H1 (cell line): ENCODE measurements around the gene KLHL1. TPM values are rescaled to one million over a fixed set of nuclear protein-coding genes. Genes with fewer than 3 reads are reported as not detected.

Source experiments
- CTCF ChIA-PET: fragments of 300-600 bp; sonication (Branson Sonifier 250); formaldehyde crosslinking; loops from one replicate; lab custom pipeline; 2021; ENCODE audit not compliant: partially characterized antibody; lab: Charles Lee
- POLR2A ChIA-PET: fragments of 300-600 bp; sonication (Branson Sonifier 250); formaldehyde crosslinking; loops from one replicate; lab custom pipeline; 2021; ENCODE audit warnings: inconsistent platforms; ENCODE audit not compliant: partially characterized antibody; lab: Charles Lee
- DNase-seq, 2 experiments: peaks; one replicate each; pipeline versions ENCODE4 v3.0.0 to v3.0.0-alpha.2; 2010 to 2022; ENCODE audit warnings: low spot score in 2 of 2, low read depth in 1 of 2, mixed read lengths in 1 of 2
- FAIRE-seq: peaks from 2 replicates; lab custom pipeline; 2011; peaks lifted over from hg19 to GRCh38; lab: Jason Lieb, UNC
- H2AFZ ChIP-seq: 2 replicates; pipeline ENCODE4 v1.8.1; 2012; ENCODE audit warnings: low read length, inconsistent platforms
- H2AK5ac ChIP-seq: 2 replicates; pipeline ENCODE4 v1.6.1; 2013; ENCODE audit warnings: low read depth, low read length
- H2BK120ac ChIP-seq: replicated peaks from 2 replicates; pipeline ENCODE3; 2013; ENCODE audit warnings: low read depth, low read length, inconsistent platforms
- H2BK12ac ChIP-seq: 2 replicates; pipeline ENCODE4 v1.6.1; 2013; ENCODE audit warnings: low read depth, low read length
- H2BK15ac ChIP-seq: 2 replicates; pipeline ENCODE4 v1.6.1; 2013; ENCODE audit warnings: low read length
- H2BK20ac ChIP-seq: 2 replicates; pipeline ENCODE4 v1.6.1; 2013; ENCODE audit warnings: low read length
- H2BK5ac ChIP-seq: 2 replicates; pipeline ENCODE4 v1.6.1; 2013; ENCODE audit warnings: low read depth, low read length
- H3K14ac ChIP-seq: 2 replicates; pipeline ENCODE4 v1.6.1; 2013; ENCODE audit warnings: inconsistent platforms; ENCODE audit not compliant: insufficient read length
- H3K18ac ChIP-seq: 2 replicates; pipeline ENCODE4 v1.6.1; 2013; ENCODE audit warnings: low read length; ENCODE audit errors: extremely low read depth
- H3K23ac ChIP-seq: 2 replicates; pipeline ENCODE4 v1.6.1; 2013; ENCODE audit warnings: inconsistent platforms; ENCODE audit not compliant: insufficient read length
- H3K23me2 ChIP-seq: 2 replicates; pipeline ENCODE4 v1.6.1; 2013; ENCODE audit warnings: low read depth, low read length
- H3K27ac ChIP-seq: 2 replicates; pipeline ENCODE4 v1.6.1; 2011; ENCODE audit warnings: low read depth, low read length, inconsistent platforms
- H3K27me3 ChIP-seq, 4 experiments: replicated peaks in 1 of 4; 1 replicate in 1 of 4; 2 replicates in 3 of 4; pipeline versions ENCODE4 v1.6.1 to v1.8.1; 2011 to 2013; ENCODE audit warnings: low read length in 3 of 4, mild to moderate bottlenecking in 3 of 4, inconsistent platforms in 2 of 4, mixed read lengths in 2 of 4, moderate library complexity in 1 of 4; ENCODE audit not compliant: control insufficient read depth in 3 of 4, insufficient read depth in 3 of 4; ENCODE audit errors: extremely low read depth in 1 of 4
- H3K36me3 ChIP-seq, 4 experiments: 2 replicates each; pipeline versions ENCODE4 v1.6.1 to v1.8.1; 2011 to 2013; ENCODE audit warnings: mild to moderate bottlenecking in 4 of 4, low read length in 3 of 4, moderate library complexity in 2 of 4, control low read depth in 1 of 4, inconsistent platforms in 1 of 4; ENCODE audit not compliant: insufficient read depth in 4 of 4, control insufficient read depth in 2 of 4
- H3K4ac ChIP-seq: replicated peaks from 2 replicates; pipeline ENCODE3; 2013; ENCODE audit warnings: low read length, low read depth, mixed read lengths, inconsistent platforms; ENCODE audit not compliant: insufficient read length
- H3K4me1 ChIP-seq, 4 experiments: replicated peaks in 1 of 4; 1 replicate in 1 of 4; 2 replicates in 3 of 4; pipeline versions ENCODE4 v1.6.1 to v1.8.1; 2011 to 2013; ENCODE audit warnings: low read length in 3 of 4, inconsistent platforms in 2 of 4, mixed read lengths in 1 of 4; ENCODE audit not compliant: insufficient read depth in 4 of 4, control insufficient read depth in 3 of 4
- H3K4me2 ChIP-seq, 2 experiments: 2 replicates each; pipeline versions ENCODE4 v1.6.1 to v1.8.1; 2011 to 2013; ENCODE audit warnings: low read depth in 2 of 2, low read length in 2 of 2, control low read depth in 1 of 2, inconsistent platforms in 1 of 2, mild to moderate bottlenecking in 1 of 2; ENCODE audit not compliant: insufficient read depth in 1 of 2
- H3K4me3 ChIP-seq, 4 experiments: fragments of 200-600, 300-600 bp in 1 of 4; sonication (generic), shearing (Covaris generic), sonication (Bioruptor Twin) in 1 of 4; 2 replicates each; pipeline versions ENCODE4 v1.5.1 to v1.8.1; 2011 to 2016; ENCODE audit warnings: low read length in 4 of 4, low read depth in 3 of 4, control low read depth in 2 of 4, inconsistent platforms in 2 of 4, mild to moderate bottlenecking in 2 of 4, mixed read lengths in 1 of 4, moderate library complexity in 1 of 4; ENCODE audit not compliant: insufficient read depth in 2 of 4; ENCODE audit errors: extremely low read depth in 1 of 4
- H3K56ac ChIP-seq: replicated peaks from 2 replicates; pipeline ENCODE3; 2013; ENCODE audit warnings: low read depth, mild to moderate bottlenecking, mixed read lengths, low read length, inconsistent platforms; ENCODE audit not compliant: insufficient read length
- H3K79me1 ChIP-seq: 2 replicates; pipeline ENCODE4 v1.6.1; 2013; ENCODE audit warnings: low read depth, low read length, control low read depth
- H3K79me2 ChIP-seq, 2 experiments: 2 replicates each; pipeline versions ENCODE4 v1.6.1 to v1.8.1; 2012 to 2013; ENCODE audit warnings: low read length in 2 of 2, mild to moderate bottlenecking in 2 of 2, inconsistent platforms in 1 of 2; ENCODE audit not compliant: insufficient read depth in 2 of 2, control insufficient read depth in 1 of 2
- H3K9ac ChIP-seq, 4 experiments: replicated peaks in 1 of 4; 1 replicate in 1 of 4; 2 replicates in 3 of 4; pipeline versions ENCODE4 v1.6.1 to v1.8.1; 2011 to 2013; ENCODE audit warnings: low read depth in 3 of 4, low read length in 3 of 4, control low read depth in 2 of 4, mild to moderate bottlenecking in 2 of 4, moderate library complexity in 2 of 4, inconsistent platforms in 1 of 4; ENCODE audit errors: extremely low read depth in 1 of 4
- H3K9me3 ChIP-seq, 2 experiments: 2 replicates each; pipeline versions ENCODE4 v1.6.1 to v1.8.1; 2012 to 2013; ENCODE audit warnings: mild to moderate bottlenecking in 2 of 2, moderate library complexity in 2 of 2, control low read depth in 1 of 2, inconsistent platforms in 1 of 2, low read depth in 1 of 2, low read length in 1 of 2, mixed read lengths in 1 of 2; ENCODE audit not compliant: insufficient read depth in 2 of 2
- H4K20me1 ChIP-seq, 2 experiments: replicated peaks in 1 of 2; 2 replicates each; pipeline versions ENCODE3 to v1.8.1; 2011 to 2013; ENCODE audit warnings: inconsistent platforms in 2 of 2, low read length in 2 of 2, mild to moderate bottlenecking in 1 of 2; ENCODE audit not compliant: insufficient read depth in 2 of 2, control insufficient read depth in 1 of 2
- H4K5ac ChIP-seq: 2 replicates; pipeline ENCODE4 v1.6.1; 2013; ENCODE audit warnings: low read length, low read depth, mixed read lengths, inconsistent platforms; ENCODE audit not compliant: insufficient read length
- H4K8ac ChIP-seq: 2 replicates; pipeline ENCODE4 v1.8.0; 2013; ENCODE audit warnings: mild to moderate bottlenecking, moderate library complexity, low read length, inconsistent platforms; ENCODE audit not compliant: insufficient read depth; ENCODE audit errors: extremely low read depth
- H4K91ac ChIP-seq: replicated peaks from 2 replicates; pipeline ENCODE3; 2013; ENCODE audit warnings: low read length, mixed read lengths, inconsistent platforms; ENCODE audit not compliant: insufficient read length
- TBP ChIP-seq: IDR thresholded peaks from 2 replicates; pipeline ENCODE4 v1.6.1; 2011; ENCODE audit warnings: low read depth, low read length, improper control_type of control experiment
- WGBS, 2 experiments: shearing (Covaris generic) in 1 of 2; methylation state at CpG; one replicate each; pipeline versions ENCODE4 v1.1.6 to v1.1.7; 2013 to 2015; ENCODE audit warnings: low lambda C conversion rate in 2 of 2, mixed read lengths in 2 of 2, inconsistent platforms in 1 of 2, low coverage in 1 of 2, missing lambda C conversion rate in 1 of 2; ENCODE audit not compliant: insufficient replicate concordance in 2 of 2, insufficient coverage in 1 of 2, insufficient read length in 1 of 2; ENCODE audit errors: extremely low coverage in 1 of 2, missing lambda C conversion rate in 1 of 2; 5-methylcytosine and 5-hydroxymethylcytosine counted together
- polyA plus RNA-seq, 7 experiments: library from polyadenylated mRNA; depleted of rRNA in 3 of 7; stranded (reverse) in 5 of 7; unstranded in 2 of 7; fragments of >200 nt in 5 of 7; fragments of 200-250 nt in 2 of 7; gene quantifications; 1 replicate in 5 of 7; 2 replicates in 1 of 7; 4 replicates in 1 of 7; pipeline versions ENCODE4 v1.2.1 to v1.2.3, GENCODE V29; 2011 to 2013; ENCODE audit warnings: missing spikeins in 2 of 7, mixed read lengths in 2 of 7
- total RNA-seq: library from RNA; stranded (reverse); fragmentation: NEBNext Ultra II Directional; extraction: Animal tissue kit (Norgen Biotek cat#: 25700); gene quantifications from 2 replicates; pipeline ENCODE4 v1.2.1, GENCODE V29; 2021

Gene KLHL1
- total and polyA plus RNA-seq, 2 of the 8 experiments (the other 6 are each of a cell fraction or from before 2014, with no cell fraction given), result not detected

DNA sequence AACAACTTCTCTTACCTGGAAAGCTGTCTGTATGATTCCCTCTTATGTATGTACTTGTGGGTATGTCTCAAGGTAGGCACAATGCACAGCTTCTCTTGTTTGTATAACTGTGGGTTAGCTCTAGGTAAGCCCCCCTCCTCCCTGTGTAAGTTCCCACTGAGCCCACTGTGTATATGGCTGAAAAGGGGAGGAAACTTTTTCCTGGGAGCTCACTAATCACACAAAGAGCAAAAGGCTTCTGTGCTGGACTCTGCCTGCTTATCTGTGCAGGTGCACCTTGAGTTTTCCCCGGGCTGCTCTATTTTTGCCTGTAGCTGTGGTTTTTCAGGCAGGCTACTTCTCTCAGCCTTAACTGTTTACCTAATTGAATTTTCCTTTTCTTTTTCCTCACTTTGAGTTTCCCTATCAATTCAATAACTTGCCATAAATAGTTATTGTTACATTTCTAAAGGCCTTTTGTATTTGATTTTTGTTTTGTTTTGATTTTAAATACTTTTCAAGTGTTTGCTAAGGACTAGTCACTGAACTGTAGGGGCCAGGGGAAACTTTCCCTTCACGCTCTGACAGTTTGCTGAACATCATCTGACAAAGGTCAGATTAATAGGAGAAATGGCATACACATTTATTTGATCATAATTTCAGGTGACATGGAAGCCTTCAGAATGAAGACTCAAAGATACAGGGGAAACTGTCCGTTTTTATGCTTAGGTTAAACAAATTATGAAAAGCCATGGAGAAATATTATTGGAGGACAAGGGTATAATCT, 424.1 kb downstream of the KLHL1 start:
- H3K9ac ChIP-seq, result no peak overlapping the region
- no peak for TF ChIP-seq TBP
- ChIA-PET POLR2A (no interaction called here), CTCF (interaction anchor here (0.6 kb wide), 1 partner anchor 27 kb away, joined by 3 read pairs; no protein-coding TSS in a partner anchor)
- H3K36me3 ChIP-seq, result no peaks in the 10 kb centered on the region
- no peak overlapping the region for H2BK15ac ChIP-seq
- no peaks in the 10 kb centered on the region for H3K4me1 ChIP-seq
- no peak overlapping the region for H4K5ac ChIP-seq
- no peaks in the 10 kb centered on the region for H3K79me2 ChIP-seq
- H4K20me1 ChIP-seq, result no peaks in the 10 kb centered on the region
- no peak overlapping the region for H3K4me3 ChIP-seq
- no peak overlapping the region for H3K56ac ChIP-seq
- WGBS, 2 experiments, result 94% methylated on average over 3 of the region's 3 CpGs; no CpG with 5 or more reads in 1 of the 2 experiments
- no peak overlapping the region for H3K23ac ChIP-seq
- H2AK5ac ChIP-seq, result no peak overlapping the region
- DNase-seq (no peak), FAIRE-seq (no peak)
- H3K23me2 ChIP-seq, result no peaks in the 10 kb centered on the region
- H4K91ac ChIP-seq, result no peak overlapping the region
- no peak overlapping the region for H2BK120ac ChIP-seq
- H3K18ac ChIP-seq, result no peak overlapping the region
- H4K8ac ChIP-seq, result no peak overlapping the region
- H2BK5ac ChIP-seq, result no peak overlapping the region
- H3K14ac ChIP-seq, result no peak overlapping the region
- no peak overlapping the region for H3K4ac ChIP-seq
- H2BK20ac ChIP-seq, result no peak overlapping the region
- H3K4me2 ChIP-seq, result no peak overlapping the region
- H3K79me1 ChIP-seq, result no peaks in the 10 kb centered on the region
- H3K27ac ChIP-seq, result no peak overlapping the region
- H2AFZ ChIP-seq, result peak overlapping the region; percentile 26; the same call in 1 of the 2 replicates
- no peaks in the 10 kb centered on the region for H3K9me3 ChIP-seq
- H3K27me3 ChIP-seq, result no peaks in the 10 kb centered on the region
- H2BK12ac ChIP-seq, result no peak overlapping the region
